Immature natural killer cell (primary cell): Measurements from ENCODE around the gene MCF2L. TPM values are rescaled to one million over a fixed set of nuclear protein-coding genes. Genes with fewer than 3 reads are reported as not detected.
A peak's percentile ranks its signal among the peaks of the same experiment; 100 is the strongest.
"Not testable (repeated sequence)": the region's sequence is repeated elsewhere in the genome, so short reads cannot be mapped to it uniquely, and the experiment has no call there.

ENCODE experiments used
- DNase-seq, 3 donors: peaks; one replicate each; pipeline ENCODE4 v3.0.0; 2022; ENCODE audit warnings: mixed read lengths in 1 of 3
- H3K27ac Mint-ChIP-seq, 6 donors: one replicate each; pipeline ENCODE4 v1.8.0; 2020; ENCODE audit warnings: mixed read lengths in 6 of 6, mild to moderate bottlenecking in 5 of 6, inconsistent platforms in 4 of 6, moderate library complexity in 3 of 6
- H3K27me3 Mint-ChIP-seq, 3 donors: one replicate each; pipeline ENCODE4 v1.8.0; 2020 to 2021; ENCODE audit warnings: low read depth in 3 of 3, mild to moderate bottlenecking in 3 of 3, mixed read lengths in 3 of 3, moderate library complexity in 3 of 3, inconsistent platforms in 1 of 3
- H3K36me3 Mint-ChIP-seq, 3 donors: one replicate each; pipeline ENCODE4 v1.8.0; 2020; ENCODE audit warnings: mixed read lengths in 3 of 3, inconsistent platforms in 2 of 3, mild to moderate bottlenecking in 2 of 3
- H3K4me1 Mint-ChIP-seq, 2 donors: one replicate each; pipeline ENCODE4 v1.8.0; 2020; ENCODE audit warnings: inconsistent platforms in 2 of 2, mild to moderate bottlenecking in 2 of 2, mixed read lengths in 2 of 2, moderate library complexity in 1 of 2
- H3K4me3 Mint-ChIP-seq, 5 donors: one replicate each; pipeline ENCODE4 v1.8.0; 2020; ENCODE audit warnings: mild to moderate bottlenecking in 5 of 5, mixed read lengths in 5 of 5, inconsistent platforms in 3 of 5, moderate library complexity in 3 of 5
- H3K9me3 Mint-ChIP-seq, 6 donors: one replicate each; pipeline ENCODE4 v1.8.0; 2020; ENCODE audit warnings: mild to moderate bottlenecking in 6 of 6, mixed read lengths in 6 of 6, inconsistent platforms in 4 of 6, moderate library complexity in 3 of 6
- polyA plus RNA-seq, 3 donors: library from polyadenylated mRNA; unstranded; fragments of 300-500 nt; fragmentation: Illumina TruSeq; gene quantifications; one replicate each; pipeline ENCODE4 v1.2.3, GENCODE V29; 2021

Gene MCF2L
- polyA plus RNA-seq, 3 donors from 2014 or later: 0.82 TPM; not detected in 2

DNA sequence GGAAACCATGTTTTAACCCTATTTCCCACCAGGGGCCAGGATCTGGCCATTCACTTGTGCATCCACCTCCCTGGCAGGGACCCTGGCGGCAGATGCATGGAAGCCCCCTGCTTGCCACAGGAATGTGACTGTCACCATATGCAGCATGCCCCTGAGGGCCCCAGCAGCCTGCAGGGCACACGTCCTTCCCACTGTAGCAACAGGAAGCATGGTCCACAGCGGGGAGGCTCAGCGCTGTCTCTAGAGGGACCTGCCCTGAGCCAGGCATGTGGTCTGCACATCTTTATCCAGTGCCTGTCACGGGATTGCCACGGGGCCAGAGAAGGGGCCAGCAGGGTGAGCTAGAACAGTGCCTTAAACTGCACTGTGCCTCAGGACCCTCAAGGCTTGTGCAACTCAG is 34.9 kb upstream of the MCF2L start:
- Mint-ChIP-seq H3K4me1 (peaks cover 3 to 11% of the 10 kb centered on the region in 2 donors), H3K4me3 (no peak overlapping the region), H3K36me3 (peaks cover 0 to 3% (median 0%) of the 10 kb centered on the region in 3 donors), H3K27ac (no peak overlapping the region), H3K27me3 (peaks cover 10 to 15% (median 14%) of the 10 kb centered on the region in 3 donors), H3K9me3 (no peaks in the 10 kb centered on the region)
- no peak for DNase-seq

DNA sequence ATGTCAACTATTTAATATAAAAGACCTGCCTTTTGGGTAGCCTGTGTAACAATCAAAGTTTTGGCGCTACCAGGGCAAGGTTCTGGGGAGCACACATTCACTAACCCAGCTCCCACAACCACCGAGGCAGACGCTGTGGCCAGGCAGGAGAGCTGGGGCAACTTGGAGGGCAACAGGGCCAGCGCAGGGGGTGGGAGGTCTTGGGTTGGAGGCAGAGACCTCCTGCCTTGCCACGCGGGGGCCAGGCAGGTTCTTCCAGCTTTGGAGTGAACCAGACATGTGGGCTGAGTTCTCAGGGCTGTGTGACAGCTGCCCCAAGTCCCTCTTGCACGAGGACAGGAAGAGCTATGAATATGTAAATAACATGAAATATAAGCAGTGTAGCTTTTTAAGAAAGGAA is 30.3 kb upstream of the MCF2L start:
- no peak for DNase-seq
- peaks cover 6 to 8% of the 10 kb centered on the region in 2 donors for H3K4me1 Mint-ChIP-seq
- no peaks in the 10 kb centered on the region for H3K9me3 Mint-ChIP-seq
- no peaks in the 10 kb centered on the region for H3K36me3 Mint-ChIP-seq
- no peak overlapping the region for H3K4me3 Mint-ChIP-seq
- H3K27me3 Mint-ChIP-seq: peaks cover 7 to 26% (median 12%) of the 10 kb centered on the region in 3 donors
- no peak overlapping the region for H3K27ac Mint-ChIP-seq

DNA sequence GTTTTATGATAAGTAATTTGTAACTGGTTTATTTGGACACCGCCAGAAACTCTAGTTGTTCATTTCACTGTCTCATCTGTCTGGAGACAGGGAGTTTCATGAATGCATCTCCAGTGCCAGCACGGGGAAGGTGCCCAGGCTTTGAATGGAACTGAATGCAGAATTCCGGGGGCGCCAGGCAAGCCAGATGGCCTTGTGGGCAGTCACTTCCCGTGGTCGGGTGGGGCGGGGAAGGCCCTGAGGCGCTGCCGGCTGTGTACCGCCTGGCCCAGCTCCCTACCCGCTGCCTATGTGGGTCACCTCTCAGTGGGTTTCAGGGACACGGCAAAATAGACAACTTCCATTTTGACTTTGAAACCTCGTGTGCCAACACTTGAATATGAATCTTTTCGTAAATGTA is 28.8 kb upstream of the MCF2L start:
- no peaks in the 10 kb centered on the region for H3K9me3 Mint-ChIP-seq
- peaks cover 8 to 10% of the 10 kb centered on the region in 2 donors for H3K4me1 Mint-ChIP-seq
- DNase-seq: no peak
- H3K36me3 Mint-ChIP-seq: no peaks in the 10 kb centered on the region
- no peak overlapping the region for H3K4me3 Mint-ChIP-seq
- peaks cover 7 to 24% (median 14%) of the 10 kb centered on the region in 3 donors for H3K27me3 Mint-ChIP-seq
- no peak overlapping the region for H3K27ac Mint-ChIP-seq

DNA sequence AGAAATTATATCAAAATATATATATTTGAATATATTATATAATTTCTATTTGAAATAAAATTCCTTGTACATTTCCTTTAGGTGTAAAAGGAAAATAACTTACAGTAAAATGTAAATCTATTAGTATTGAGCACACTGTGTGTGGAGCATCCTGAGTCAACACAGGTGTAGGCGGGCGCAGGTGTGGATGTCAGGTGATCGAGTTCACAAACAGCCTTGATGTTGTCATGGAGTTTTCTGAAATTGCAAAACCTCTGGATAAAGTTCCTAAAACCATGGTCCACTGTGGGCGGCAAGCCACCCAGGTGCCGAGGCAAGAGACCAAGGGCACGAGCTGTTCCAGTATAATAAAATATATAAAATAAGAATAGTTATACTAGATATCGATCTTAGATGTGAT is 27.7 kb upstream of the MCF2L start:
- no peaks in the 10 kb centered on the region for H3K36me3 Mint-ChIP-seq
- peaks cover 8 to 10% of the 10 kb centered on the region in 2 donors for H3K4me1 Mint-ChIP-seq
- DNase-seq: no peak
- H3K4me3 Mint-ChIP-seq: no peak overlapping the region
- H3K9me3 Mint-ChIP-seq: no peaks in the 10 kb centered on the region
- H3K27me3 Mint-ChIP-seq: peaks cover 7 to 22% (median 14%) of the 10 kb centered on the region in 3 donors
- no peak overlapping the region for H3K27ac Mint-ChIP-seq

DNA sequence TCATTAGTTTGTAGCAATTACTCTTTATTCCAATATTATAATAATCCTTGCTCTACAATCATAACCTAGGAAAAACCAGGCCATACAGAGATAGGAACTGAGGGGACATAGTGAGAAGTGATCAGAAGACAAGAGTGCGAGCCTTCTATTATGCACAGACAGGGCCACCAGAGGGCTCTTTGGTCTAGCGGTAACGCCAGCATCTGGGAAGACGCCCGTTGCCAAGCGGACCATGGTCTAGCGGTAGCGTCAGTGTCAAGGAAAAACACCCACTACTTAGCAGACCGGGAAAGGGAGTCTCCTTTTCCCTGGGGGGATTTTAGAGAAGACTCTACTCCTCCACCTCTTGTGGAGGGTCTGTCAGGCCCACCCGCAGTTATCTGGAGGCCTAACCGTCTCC is 27.2 kb upstream of the MCF2L start:
- H3K4me3 Mint-ChIP-seq: not testable (repeated sequence)

DNA sequence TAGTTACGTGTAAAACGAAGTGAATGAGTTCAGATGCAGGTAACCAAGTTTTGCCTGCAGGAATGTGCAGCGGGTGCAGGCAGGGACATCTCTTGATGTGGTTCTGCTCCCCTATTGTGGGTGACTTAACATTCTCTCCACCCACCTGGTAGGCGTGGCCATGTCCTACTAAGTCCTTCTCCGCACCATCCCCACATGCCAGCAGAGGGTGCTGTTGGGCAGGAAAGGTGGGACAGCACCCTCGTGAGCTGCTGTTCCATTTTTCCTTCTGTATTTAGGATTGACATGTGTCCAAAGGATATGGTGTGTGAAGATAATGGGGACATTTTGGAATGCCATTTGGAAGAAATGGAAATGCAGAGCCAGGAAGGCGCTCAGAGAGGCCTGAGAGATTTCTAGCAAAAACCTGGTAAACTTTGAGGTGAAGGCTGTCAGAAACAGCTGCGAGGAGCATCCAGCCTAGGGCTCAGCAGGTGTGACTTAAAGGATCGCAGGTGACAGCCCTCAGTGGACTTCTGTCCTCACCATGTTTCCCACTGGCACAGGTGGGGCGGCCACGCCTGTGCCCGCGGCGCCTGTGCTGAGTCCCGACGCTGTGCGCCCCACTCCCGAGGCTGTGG is 26.2 kb upstream of the MCF2L start:
- Mint-ChIP-seq H3K4me3 (peak overlapping the region; percentile 88 to 100 (median 98)), H3K4me1 (peaks cover 8 to 10% of the 10 kb centered on the region in 2 donors), H3K27ac (peak overlapping the region in 1 of 6 donors; percentile 4), H3K27me3 (peaks cover 7 to 18% (median 10%) of the 10 kb centered on the region in 3 donors), H3K9me3 (no peaks in the 10 kb centered on the region), H3K36me3 (no peaks in the 10 kb centered on the region)
- DNase-seq: peak; percentile 87 to 90 (median 88)

More for the DNA sequence above, 27.2 kb upstream of the MCF2L start:
- H3K4me1 Mint-ChIP-seq, H3K36me3 Mint-ChIP-seq, DNase-seq, H3K9me3 Mint-ChIP-seq, H3K27ac Mint-ChIP-seq: not testable (repeated sequence)
- H3K27me3 Mint-ChIP-seq: peaks cover 7 to 22% (median 14%) of the 10 kb centered on the region in 3 donors

DNA sequence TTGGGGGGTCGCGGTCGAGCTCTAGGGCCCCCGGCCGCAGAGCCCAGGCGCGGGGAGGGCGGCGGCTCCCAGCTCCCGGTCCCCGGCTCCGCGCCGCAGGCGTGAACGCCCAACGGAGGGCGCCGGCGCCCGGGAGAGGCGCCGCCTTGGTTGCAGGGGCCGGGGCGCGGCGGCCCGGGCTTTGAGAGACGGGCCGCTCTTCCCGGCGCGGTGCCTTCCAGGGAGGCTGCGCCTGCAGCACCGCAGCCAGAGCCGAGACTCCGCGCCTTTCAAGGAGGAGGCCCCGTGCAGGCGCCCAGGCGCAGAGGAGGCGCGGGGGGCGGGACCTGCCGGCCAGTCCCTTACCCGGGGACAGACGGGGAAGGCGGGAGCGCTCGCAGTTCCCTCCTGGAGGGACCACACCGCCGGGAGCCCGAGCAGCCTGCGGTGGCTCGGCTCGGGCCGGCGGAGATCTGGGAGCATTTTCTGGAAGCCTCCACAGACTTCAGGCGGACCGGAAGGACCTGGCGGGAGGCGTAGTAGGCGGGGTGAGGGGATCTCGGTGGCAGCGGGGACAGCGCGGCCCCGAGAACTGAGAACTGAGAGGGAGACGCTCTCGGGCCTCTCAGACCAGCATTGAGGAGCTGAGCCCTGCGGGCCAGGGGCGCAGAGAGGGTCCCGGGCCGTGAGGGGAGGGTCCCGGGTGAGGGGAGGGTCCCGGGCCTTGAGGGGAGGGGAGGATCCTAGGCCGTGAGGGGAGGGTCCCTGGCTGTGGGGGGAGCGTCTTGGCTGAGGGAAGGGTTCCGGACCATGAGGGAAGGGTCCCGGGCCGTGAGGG is 25.5 kb upstream of the MCF2L start:
- H3K27ac Mint-ChIP-seq: no peak overlapping the region
- H3K9me3 Mint-ChIP-seq: no peaks in the 10 kb centered on the region
- DNase-seq: peak; percentile 6 to 25 (median 22)
- peaks cover 7 to 17% (median 13%) of the 10 kb centered on the region in 3 donors for H3K27me3 Mint-ChIP-seq
- peaks cover 8 to 10% of the 10 kb centered on the region in 2 donors for H3K4me1 Mint-ChIP-seq
- H3K36me3 Mint-ChIP-seq: no peaks in the 10 kb centered on the region
- peak overlapping the region; percentile 42 to 77 (median 65) for H3K4me3 Mint-ChIP-seq

DNA sequence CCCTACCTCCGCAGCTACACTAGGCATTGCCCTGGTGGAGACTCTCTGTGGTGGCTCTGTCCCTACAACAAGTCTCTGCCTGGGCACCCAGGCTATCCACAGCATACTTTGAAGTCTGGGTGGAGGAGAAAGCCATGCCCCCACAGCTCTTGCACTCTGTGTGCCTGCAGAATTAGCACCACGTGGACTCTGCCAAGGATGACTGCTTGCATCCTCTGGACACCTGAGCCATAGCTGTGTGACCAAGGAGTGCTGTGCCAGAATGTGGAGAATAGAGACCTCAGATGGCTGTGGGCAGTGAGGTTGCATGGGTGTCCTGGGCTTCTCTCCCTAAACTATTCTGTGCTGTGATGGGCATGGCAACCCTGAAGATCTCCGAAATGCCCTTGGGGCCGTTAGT is 21.2 kb upstream of the MCF2L start:
- H3K36me3 Mint-ChIP-seq: no peaks in the 10 kb centered on the region
- DNase-seq: no peak
- H3K27ac Mint-ChIP-seq: no peak overlapping the region
- no peaks in the 10 kb centered on the region for H3K9me3 Mint-ChIP-seq
- peaks cover 3 to 5% of the 10 kb centered on the region in 2 donors for H3K4me1 Mint-ChIP-seq
- no peak overlapping the region for H3K4me3 Mint-ChIP-seq
- peaks cover under 1 to 9% (median under 1%) of the 10 kb centered on the region in 3 donors for H3K27me3 Mint-ChIP-seq

DNA sequence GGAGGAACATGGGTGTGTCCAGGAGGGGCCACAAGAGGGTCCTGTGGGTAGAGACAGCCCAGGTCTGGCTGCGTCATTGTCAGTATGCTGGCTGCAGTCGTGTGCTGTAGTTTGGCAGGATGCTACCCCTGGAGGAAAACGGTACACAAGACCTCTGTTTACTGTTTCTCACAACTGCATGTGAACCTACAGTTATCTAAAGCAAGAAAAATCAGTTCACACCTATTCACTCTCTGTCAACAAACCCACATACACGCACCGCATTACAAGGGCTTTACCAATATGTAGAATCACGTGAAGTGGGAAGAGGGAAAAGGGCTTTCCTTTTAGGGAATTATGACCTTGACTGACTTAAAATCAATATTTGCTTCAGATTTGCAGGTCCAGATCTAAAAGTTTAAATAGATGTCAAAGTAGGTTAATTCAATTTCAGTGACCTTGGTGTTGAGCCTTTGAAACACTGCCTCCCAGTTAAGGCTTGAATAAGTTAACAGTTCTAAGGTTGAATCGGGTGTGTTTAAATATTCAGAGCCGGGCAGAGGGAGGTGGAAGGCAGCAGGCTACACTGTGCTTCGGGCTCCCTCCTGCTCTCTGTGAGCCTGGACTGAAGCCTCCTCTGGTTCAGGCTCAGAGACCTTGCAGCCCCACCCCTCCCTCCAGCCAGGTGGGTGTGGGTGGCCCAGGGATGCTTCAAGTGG is 17.2 kb upstream of the MCF2L start:
- peaks cover 0 to 9% (median 0%) of the 10 kb centered on the region in 3 donors for H3K27me3 Mint-ChIP-seq

DNA sequence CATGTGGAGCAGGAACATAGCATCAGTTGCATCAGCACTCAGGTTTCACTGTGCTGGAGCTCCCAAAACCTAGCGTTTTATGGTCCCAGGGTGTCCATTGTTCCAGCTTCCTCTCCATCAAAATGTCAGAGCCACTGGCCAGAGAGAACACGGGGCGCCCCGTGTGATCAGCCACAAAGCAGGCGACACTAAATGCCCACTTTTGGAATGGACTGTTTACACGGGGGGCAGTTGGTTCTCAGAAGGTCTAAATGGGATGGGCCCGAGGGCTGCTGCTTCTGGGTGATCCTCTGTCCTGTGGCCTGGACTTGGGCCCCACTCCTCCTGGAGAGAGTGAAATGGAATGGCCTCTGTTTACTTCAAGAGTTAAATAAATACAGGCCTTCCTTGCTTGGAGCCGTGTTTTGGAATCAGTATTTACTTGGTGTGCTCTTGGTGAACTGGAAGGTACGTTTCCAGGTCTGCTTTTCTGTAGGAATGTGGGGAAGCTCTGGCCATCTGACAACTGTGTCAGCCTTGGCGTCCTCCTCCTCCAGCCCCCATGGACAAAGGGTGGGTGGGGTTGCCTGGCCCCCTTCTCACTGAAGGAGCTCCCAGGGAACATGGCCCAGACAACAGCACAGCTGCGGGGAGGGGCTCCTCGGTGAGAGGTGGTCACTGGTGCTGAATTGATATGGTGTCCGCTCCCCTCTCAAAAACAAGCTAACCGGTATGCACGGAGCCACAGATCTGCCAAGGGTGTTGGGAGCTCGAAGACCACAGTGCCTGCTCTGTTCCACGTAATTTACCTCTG is 16.1 kb upstream of the MCF2L start:
- peaks cover 0 to 9% (median 0%) of the 10 kb centered on the region in 3 donors for H3K27me3 Mint-ChIP-seq
- no peak overlapping the region for H3K27ac Mint-ChIP-seq
- no peak for DNase-seq
- no peaks in the 10 kb centered on the region for H3K4me1 Mint-ChIP-seq
- H3K4me3 Mint-ChIP-seq: no peak overlapping the region
- H3K36me3 Mint-ChIP-seq: no peaks in the 10 kb centered on the region
- H3K9me3 Mint-ChIP-seq: no peaks in the 10 kb centered on the region

More for the DNA sequence above, 17.2 kb upstream of the MCF2L start:
- no peaks in the 10 kb centered on the region for H3K36me3 Mint-ChIP-seq
- no peak overlapping the region for H3K4me3 Mint-ChIP-seq
- H3K4me1 Mint-ChIP-seq: no peaks in the 10 kb centered on the region
- no peak for DNase-seq
- H3K27ac Mint-ChIP-seq: no peak overlapping the region
- no peaks in the 10 kb centered on the region for H3K9me3 Mint-ChIP-seq

DNA sequence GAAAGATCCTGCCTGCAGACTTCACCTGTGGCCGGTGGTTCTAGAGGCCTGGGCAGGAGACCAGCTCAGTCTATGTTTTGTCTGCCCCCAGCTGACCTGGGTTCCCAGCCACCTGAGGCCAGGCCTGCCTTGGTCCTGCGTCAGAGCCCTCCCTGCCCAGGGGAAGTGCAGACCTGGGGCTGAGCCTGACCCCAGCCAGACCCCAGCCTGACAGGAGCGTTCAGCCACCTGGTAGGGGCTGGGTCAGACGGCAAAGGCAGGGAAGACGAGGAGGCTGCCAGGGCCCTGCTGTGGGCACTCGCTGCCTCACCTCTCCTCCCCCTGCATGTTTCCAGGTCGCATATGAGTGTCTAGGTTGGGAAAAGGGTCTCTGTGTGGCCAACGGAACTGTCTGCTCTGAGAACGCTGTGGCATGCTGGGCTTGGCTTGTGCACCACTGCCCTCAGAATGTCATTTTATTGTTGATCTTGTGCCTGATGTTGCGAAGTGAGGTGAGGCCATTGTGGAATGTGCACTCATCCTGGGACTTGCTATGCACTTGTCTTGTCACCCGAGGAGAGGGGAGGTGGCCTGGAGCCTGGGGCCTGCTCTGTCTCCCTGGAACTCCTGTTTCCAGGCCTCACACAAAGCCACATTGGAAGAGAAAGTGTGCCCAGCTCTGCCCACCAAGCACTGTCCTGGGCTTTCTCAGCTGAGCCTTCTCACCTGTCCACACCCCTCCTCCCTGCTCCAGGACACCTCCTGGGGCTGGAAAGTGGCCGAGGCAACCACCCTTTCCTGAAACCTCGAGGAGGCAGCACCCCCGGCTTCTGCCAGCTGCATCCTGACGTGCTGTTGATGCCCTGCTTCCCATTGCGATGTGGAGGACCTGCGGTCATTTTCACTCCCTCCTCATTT is 15.2 kb upstream of the MCF2L start:
- Mint-ChIP-seq H3K4me3 (no peak overlapping the region), H3K4me1 (no peaks in the 10 kb centered on the region), H3K36me3 (no peaks in the 10 kb centered on the region), H3K27me3 (peaks cover 0 to 7% (median 0%) of the 10 kb centered on the region in 3 donors), H3K9me3 (no peaks in the 10 kb centered on the region), H3K27ac (no peak overlapping the region)
- no peak for DNase-seq

DNA sequence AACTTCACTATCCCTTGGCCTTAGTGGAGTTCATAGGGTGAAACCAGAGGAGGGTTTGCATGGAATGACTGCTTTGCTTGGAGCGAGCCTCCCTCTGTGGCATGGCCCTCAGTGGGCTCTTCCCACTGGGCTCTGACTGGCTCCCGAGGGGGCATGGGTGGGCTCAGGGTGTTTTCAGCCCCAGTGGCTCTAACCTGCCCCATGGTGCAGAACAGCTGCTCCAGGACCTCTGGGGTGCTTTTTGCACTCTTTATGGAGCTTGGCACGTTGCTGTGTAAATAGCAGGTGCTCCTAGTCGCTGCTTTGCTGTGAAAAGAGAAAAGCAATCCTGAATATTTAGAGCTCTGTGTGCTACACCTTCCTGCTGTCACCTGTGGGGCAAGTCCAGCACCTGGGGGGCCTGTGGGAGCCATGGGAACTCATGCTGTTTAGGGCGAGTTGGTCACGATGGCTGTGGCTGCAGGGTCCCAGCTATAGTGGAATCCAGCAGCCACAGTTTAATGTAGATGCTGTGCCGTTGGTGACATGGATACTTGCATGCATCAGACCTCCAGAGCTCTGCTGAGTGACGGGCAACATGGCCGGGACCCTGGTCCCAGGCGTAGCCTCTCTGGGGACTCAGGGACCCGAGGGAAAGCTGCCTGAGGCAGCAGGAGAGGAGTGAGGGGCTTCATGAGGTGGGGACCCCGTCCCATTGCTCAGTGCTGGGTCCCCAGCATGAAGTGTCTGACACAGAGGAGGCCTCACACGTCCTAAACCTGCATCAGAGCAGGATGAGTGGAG is 14.3 kb upstream of the MCF2L start:
- Mint-ChIP-seq H3K9me3 (no peaks in the 10 kb centered on the region), H3K36me3 (no peaks in the 10 kb centered on the region), H3K27me3 (peaks cover 0 to 4% (median 0%) of the 10 kb centered on the region in 3 donors), H3K4me3 (no peak overlapping the region), H3K27ac (no peak overlapping the region), H3K4me1 (no peaks in the 10 kb centered on the region)
- no peak for DNase-seq
